Fibroblast of the aortic adventitia (primary cell): Measurements from ENCODE around the gene MARS1. TPM values are rescaled to one million over a fixed set of nuclear protein-coding genes. Genes with fewer than 3 reads are reported as not detected.

ENCODE experiments used
- DNase-seq: peaks from one replicate; pipeline ENCODE4 v3.0.0-alpha.2; 2010; ENCODE audit warnings: low read depth
- H3K4me3 ChIP-seq: 2 replicates; pipeline ENCODE4 v1.5.1; 2011; ENCODE audit warnings: low read depth, mild to moderate bottlenecking, control low read depth, low read length, moderate library complexity
- CTCF ChIP-seq: IDR thresholded peaks from 2 replicates; pipeline ENCODE4 v1.5.1; 2011; ENCODE audit warnings: mild to moderate bottlenecking, low read length, control low read depth, inconsistent platforms; ENCODE audit not compliant: insufficient read depth
- total RNA-seq: library from RNA; depleted of rRNA; stranded (reverse); fragments of >200 nt; gene quantifications from 2 replicates; pipeline ENCODE4 v1.2.3, GENCODE V29; 2012; ENCODE audit warnings: low replicate concordance

The MARS1 gene
- total RNA-seq, 1 donor: 185 TPM

GRCh38 chr12:57467212-57467874 lies 20.5 kb upstream of the MARS1 start:
- no peak for DNase-seq
- no peak for TF ChIP-seq CTCF

GRCh38 chr12:57467915-57468314 lies 20.0 kb upstream of the MARS1 start:
- no peak overlapping the region for H3K4me3 ChIP-seq
- no peak for TF ChIP-seq CTCF
- DNase-seq: no peak

More at GRCh38 chr12:57467212-57467874, 20.5 kb upstream of the MARS1 start:
- H3K4me3 ChIP-seq: no peak overlapping the region

- DNase-seq: no peak
- no peak overlapping the region for H3K4me3 ChIP-seq
- no peak for TF ChIP-seq CTCF
Observed at GRCh38 chr12:57469296-57470164, 18.3 kb upstream of the MARS1 start.

- no peak for TF ChIP-seq CTCF
- H3K4me3 ChIP-seq: no peak overlapping the region
- no peak for DNase-seq
Observed at GRCh38 chr12:57470286-57470969, 17.4 kb upstream of the MARS1 start.

GRCh38 chr12:57470970-57471656 lies 16.8 kb upstream of the MARS1 start:
- TF ChIP-seq CTCF: no peak
- H3K4me3 ChIP-seq: no peak overlapping the region
- no peak for DNase-seq

GRCh38 chr12:57471661-57472060 lies 16.2 kb upstream of the MARS1 start:
- no peak for DNase-seq
- no peak overlapping the region for H3K4me3 ChIP-seq
- no peak for TF ChIP-seq CTCF
